ENCODE results near the gene ISM1.

ISM1 gene

GRCh38 chr20:13341737-13342393 is 120.8 kb downstream of the ISM1 start:
- Histone ChIP-seq H3K9ac (no peak overlapping the region), H3K36me3 (ENCODE audit: control insufficient read depth, insufficient read depth, low read length) (no peaks in the 10 kb centered on the region), H3K4me3 (ENCODE audit: low read depth, low read length) (no peak overlapping the region), H3K4me1 (no peaks in the 10 kb centered on the region), H2AFZ (no peak overlapping the region), H3K27ac (no peak overlapping the region), H3K27me3 (ENCODE audit: control insufficient read depth, insufficient read depth, low read length) (no peaks in the 10 kb centered on the region), H3K79me2 (no peaks in the 10 kb centered on the region), H3K4me2 (ENCODE audit: low read length) (no peak overlapping the region), H3K9me3 (ENCODE audit: control insufficient read depth, low read length) (no peaks in the 10 kb centered on the region)
- TF ChIP-seq CTCF (IDR thresholded peaks at IDR 0.05), result no peak

GRCh38 chr20:13342469-13343242 is 121.6 kb downstream of the ISM1 start:
- Histone ChIP-seq H3K4me2 (ENCODE audit: low read length) (no peak overlapping the region), H3K27ac (no peak overlapping the region), H3K9ac (no peak overlapping the region), H3K4me1 (no peaks in the 10 kb centered on the region), H2AFZ (no peak overlapping the region), H3K9me3 (ENCODE audit: control insufficient read depth, low read length) (no peaks in the 10 kb centered on the region), H3K27me3 (ENCODE audit: control insufficient read depth, insufficient read depth, low read length) (no peaks in the 10 kb centered on the region), H3K79me2 (no peaks in the 10 kb centered on the region), H3K4me3 (ENCODE audit: low read depth, low read length) (no peak overlapping the region), H3K36me3 (ENCODE audit: control insufficient read depth, insufficient read depth, low read length) (no peaks in the 10 kb centered on the region)
- TF ChIP-seq CTCF (IDR thresholded peaks at IDR 0.05), result no peak

- no peak overlapping the region for H3K9ac ChIP-seq
- no peaks in the 10 kb centered on the region for H3K4me1 ChIP-seq
- no peak overlapping the region for H2AFZ ChIP-seq
- no peak overlapping the region for H3K4me2 ChIP-seq (ENCODE audit: low read length)
- no peak overlapping the region for H3K4me3 ChIP-seq (ENCODE audit: low read depth, low read length)
- TF ChIP-seq CTCF (IDR thresholded peaks at IDR 0.05), result no peak
- no peaks in the 10 kb centered on the region for H3K27me3 ChIP-seq (ENCODE audit: control insufficient read depth, insufficient read depth, low read length)
- no peaks in the 10 kb centered on the region for H3K79me2 ChIP-seq
- no peaks in the 10 kb centered on the region for H3K9me3 ChIP-seq (ENCODE audit: control insufficient read depth, low read length)
- H3K36me3 ChIP-seq (ENCODE audit: control insufficient read depth, insufficient read depth, low read length), result no peaks in the 10 kb centered on the region
- no peak overlapping the region for H3K27ac ChIP-seq
Measured at GRCh38 chr20:13344671-13345070, 123.6 kb downstream of the ISM1 start.

- H3K9me3 ChIP-seq (ENCODE audit: control insufficient read depth, low read length), result no peaks in the 10 kb centered on the region
- no peak overlapping the region for H3K4me3 ChIP-seq (ENCODE audit: low read depth, low read length)
- H3K4me1 ChIP-seq, result no peaks in the 10 kb centered on the region
- H3K36me3 ChIP-seq (ENCODE audit: control insufficient read depth, insufficient read depth, low read length), result no peaks in the 10 kb centered on the region
- H3K79me2 ChIP-seq, result no peaks in the 10 kb centered on the region
- TF ChIP-seq CTCF (IDR thresholded peaks at IDR 0.05), result no peak
- no peak overlapping the region for H3K4me2 ChIP-seq (ENCODE audit: low read length)
- H3K27ac ChIP-seq, result no peak overlapping the region
- no peak overlapping the region for H2AFZ ChIP-seq
- H3K27me3 ChIP-seq (ENCODE audit: control insufficient read depth, insufficient read depth, low read length), result no peaks in the 10 kb centered on the region
- no peak overlapping the region for H3K9ac ChIP-seq
Measured at GRCh38 chr20:13348311-13349234, 127.5 kb downstream of the ISM1 start.
